Kasumi-1 (cell line): ENCODE data around the gene PARP12.

Experiments
- DNase-seq, 2 experiments: peaks; one replicate each; lab custom pipeline; 2025; lab: John Stamatoyannopoulos, UW

PARP12 gene

GRCh38 chr7:140015471-140015970 is 47.2 kb downstream of the PARP12 start:
- DNase-seq: no peak

- no peak for DNase-seq
These were observed 48.6 kb downstream of the PARP12 start for GRCh38 chr7:140014123-140014522.

DNA sequence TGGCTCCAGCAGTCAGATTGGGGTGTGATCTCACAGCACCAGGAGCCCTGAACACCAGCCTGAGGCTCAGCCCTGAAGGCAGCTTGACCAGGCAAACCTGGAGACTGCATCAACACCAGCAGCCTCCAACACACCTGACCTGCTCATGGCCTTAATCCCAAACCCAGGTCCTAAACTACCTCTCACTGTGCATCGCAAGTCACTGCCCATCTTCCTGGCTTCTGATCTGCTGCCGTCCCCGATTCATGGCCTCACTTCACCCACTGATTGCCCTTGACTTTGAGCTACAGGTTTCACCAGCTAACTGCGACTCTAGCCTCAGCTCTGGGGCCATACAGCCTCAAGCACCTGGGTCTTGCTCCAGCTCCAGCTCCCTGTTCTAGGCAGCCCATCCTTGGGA is 49.1 kb downstream of the PARP12 start:
- DNase-seq: no peak

DNA sequence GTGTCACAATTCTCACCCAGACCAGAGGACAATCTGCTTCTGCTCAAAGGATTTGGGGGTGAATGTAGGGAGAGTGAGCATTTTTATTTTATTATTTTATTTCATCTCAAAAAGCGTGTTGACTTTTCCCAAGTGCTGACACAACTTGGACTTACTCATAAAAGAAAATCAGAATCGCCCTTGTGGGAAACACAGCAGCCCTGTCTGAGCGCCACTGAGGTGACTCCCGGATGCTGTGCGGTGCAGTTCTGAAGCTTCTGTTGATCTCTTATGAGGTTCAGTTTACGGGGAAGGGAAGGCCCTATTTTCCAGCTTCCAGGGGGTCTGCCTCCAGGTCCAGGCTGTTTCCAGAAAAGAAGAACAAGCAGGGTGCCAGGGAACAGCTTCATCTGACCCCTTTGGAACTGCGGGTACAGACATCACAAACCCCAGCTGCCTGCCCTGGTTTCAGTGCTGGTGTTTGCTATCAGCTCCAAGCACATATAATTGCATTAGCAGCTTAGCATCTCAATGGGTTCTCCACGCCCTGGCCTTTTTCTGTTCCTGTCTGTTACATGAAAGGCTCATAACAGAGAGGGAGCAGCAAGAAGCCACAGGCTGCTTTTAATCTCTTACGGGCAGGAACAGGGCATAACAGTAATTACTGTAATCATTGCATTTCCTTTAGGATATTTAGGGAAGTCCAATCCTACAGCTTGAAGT is 52.4 kb downstream of the PARP12 start:
- no peak for DNase-seq

DNA sequence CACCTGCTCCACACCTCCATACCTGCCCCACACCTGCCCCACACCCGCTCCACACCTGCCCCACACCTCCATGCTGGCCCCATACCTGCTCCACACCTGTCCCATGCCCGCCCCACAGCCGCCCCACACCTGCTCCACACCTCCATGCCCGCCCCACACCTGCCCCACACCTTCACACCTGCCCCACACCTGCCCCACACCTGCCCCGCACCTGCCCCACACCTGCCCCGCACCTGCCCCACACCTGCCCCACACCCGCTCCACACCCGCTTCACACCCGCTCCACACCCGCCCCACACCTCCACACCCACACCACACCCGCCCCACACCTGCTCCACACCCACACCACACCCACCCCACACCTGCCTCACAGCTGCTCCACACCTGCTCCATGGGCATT is 53.0 kb downstream of the PARP12 start:
- DNase-seq: no peak

GRCh38 chr7:140008755-140009610 is 53.8 kb downstream of the PARP12 start:
- no peak for DNase-seq

- no peak for DNase-seq
These were observed 55.6 kb downstream of the PARP12 start for GRCh38 chr7:140007051-140007690.

GRCh38 chr7:140006600-140006999 is 56.2 kb downstream of the PARP12 start:
- DNase-seq: no peak

DNA sequence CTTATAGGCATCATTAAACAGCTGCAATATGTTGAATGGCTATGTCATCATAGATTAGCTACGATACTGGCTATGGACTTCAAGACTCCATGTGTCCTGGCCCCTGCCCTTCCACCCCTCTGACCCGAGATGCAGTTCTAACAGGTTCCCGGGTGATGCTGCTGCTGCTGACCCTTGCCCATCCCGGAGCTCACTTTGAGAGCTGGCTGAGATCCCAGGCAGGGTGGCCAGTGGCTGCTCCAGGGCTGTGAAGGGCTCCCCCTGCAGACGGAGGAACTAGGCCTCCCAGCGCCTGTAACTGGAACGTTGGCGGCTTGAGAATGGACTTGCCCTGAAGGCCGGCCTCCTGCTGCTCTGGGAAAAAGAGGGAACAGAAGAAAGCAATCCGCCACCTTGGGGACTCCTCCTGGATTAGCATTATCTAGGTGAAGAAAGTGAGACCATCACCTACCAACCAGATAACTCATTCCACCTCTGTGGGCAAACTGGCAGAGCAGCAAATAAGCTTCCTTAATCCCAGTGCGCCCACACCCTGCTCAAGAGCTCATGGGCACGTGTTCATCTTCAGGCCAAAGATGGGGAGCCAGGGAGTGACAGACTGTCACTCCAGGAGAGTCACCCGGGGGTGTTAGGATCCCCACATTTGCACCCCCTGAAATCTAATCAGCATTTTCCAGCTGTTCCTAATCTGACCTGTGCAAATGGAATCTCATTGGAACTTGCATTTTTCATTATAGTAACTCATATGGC is 56.8 kb downstream of the PARP12 start:
- peak; percentile 7 to 9 for DNase-seq

DNA sequence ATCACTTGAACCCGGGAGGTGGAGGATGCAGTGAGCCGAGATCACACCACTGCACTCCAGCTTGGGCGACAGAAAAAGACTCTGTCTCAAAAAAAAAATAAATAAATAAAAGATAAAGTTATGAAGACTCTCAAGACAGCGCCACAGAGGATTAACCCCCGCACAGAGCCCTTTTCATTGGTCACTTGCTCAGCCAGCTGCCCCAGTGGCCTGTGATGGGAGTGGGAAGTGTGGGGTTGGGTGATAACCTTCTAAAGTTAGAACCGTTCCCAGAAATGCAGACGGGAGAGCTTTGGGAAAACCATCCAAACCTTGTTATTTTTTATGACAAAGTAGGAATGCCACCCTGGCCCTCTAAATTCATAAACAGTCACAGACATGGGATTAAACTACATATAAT is 57.4 kb downstream of the PARP12 start:
- DNase-seq: no peak

- DNase-seq: no peak
These were observed 58.1 kb downstream of the PARP12 start for GRCh38 chr7:140004672-140005071.

DNA sequence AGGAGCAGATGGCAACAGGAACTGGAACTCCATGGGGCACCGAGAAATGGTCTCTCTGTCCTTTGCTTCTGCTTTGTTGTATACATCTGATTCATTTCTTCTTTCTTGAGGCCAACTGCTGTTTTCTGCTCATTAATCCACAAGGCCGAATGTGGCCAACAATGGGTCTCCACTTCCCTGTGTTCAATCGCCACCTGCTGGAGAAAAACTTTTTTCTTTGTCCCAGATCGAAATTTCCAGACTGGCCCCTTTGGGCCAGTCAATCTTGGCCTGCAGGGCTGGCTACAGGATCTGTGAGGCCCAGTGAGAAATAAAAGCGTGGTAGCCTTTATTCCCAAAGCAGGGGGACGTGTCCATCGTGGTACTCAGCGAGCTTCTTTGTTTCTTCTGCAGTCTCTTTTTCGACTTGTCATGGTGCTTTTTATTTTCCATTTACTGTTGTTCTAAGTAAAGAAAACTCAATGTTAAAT is 58.8 kb downstream of the PARP12 start:
- peak; percentile 66 to 73 for DNase-seq

DNA sequence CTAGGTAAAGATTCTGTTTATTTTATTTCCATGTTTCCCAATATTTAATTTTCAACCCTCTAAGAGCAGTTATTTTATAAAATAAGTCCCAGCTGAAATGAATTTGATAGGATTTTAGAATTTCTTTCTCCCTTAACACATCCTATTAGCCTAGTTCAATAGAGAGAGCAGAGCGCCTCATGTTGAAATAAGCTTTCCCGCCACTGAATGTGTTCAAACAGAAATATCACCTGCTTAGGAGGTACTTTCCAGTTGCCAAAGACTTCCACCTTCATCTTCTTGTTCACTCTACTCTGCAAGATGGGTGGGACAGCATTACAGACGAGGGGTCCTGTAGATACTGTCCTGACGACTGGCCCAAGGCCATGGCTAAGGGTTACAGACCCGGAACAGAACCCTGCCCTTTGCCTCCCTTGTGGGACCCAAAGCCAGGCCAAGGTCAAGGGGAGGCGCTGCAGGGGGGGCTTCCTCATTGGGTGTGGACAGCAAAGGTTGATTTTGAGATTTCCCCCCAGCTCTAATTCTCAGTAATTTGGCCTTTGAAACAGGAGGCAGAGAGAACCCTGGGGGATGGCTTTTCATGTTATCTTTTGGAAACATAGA is 62.0 kb downstream of the PARP12 start:
- DNase-seq: no peak

DNA sequence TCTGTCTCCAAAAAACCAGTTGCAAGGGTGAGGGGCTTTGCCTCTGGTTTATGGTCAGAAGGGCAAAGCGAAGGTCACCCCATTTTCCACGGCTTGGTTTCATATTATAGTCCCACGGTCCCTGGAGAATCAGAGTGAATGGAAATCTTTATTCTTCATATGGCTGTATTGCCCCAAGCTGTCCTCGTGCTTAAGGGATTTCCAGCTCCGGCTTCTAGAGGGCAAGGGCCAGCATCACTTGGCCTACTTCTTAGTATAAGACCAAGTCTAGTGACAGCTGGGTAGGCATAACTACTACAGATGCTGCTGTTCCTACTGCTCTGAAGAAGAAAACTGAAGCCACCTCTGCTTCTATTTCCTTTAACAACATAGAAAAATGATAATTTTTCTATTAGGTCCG is 63.2 kb downstream of the PARP12 start:
- DNase-seq: no peak

DNA sequence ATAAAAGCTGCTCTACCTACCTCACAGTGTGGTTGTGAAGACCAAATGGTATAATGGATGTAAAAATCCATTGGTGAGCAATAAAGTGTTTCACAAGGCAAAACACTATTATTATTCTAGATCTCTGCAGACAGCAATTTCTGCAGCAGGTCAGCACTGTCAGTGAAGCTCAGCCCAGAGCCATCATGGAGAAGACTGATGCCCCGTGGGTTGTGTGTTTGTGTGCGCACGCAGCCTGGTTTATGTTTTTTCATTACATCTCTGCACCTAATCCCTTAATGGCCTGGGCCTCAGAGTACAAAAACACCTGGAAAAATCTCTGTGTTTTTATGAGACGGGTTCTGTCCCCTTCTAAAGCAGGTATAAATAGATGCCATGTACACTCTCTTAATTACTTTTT is 64.2 kb downstream of the PARP12 start:
- DNase-seq: no peak

DNA sequence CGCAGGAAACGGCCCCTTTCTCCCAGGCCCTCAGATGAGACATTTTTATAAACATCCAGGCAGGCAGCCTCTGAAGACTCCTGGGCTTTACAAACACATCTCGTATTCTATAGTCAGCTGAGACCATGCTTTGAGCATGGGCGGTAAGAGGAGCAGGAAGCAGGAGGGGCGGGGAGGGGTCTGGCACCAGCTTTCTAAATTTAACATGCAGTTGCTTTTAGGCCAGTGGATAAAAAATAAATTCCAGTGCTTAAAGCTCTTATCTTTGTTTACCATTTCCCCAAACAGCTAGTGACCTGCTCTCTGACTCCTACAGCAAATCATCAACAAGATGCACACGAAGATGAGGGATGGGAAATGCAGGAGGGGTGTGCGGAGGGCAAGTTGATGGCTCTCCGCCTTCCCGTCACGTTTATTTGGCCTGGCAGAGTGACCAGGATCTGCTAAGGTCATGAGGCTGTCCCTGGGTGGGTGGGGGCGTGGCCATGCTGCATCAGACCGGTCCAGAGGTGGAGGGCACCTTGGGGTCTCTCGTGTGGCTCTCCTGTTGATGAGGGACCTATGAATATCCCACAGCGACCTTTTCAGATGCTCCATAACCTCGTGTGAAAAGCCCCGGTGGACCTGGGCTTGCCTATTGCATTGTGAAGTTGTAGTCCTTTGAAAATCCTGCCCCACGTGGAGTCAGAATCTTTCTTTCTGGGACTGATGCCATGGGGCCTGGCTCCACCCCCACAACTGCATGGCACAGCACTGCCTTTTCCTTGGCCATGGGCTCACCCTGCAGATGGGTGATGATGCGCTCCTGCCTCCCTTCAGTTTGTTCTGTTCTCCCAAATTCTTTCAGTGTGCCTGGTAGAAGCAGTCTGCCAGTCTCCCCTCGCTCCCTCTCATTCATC is 67.5 kb downstream of the PARP12 start:
- no peak for DNase-seq

DNA sequence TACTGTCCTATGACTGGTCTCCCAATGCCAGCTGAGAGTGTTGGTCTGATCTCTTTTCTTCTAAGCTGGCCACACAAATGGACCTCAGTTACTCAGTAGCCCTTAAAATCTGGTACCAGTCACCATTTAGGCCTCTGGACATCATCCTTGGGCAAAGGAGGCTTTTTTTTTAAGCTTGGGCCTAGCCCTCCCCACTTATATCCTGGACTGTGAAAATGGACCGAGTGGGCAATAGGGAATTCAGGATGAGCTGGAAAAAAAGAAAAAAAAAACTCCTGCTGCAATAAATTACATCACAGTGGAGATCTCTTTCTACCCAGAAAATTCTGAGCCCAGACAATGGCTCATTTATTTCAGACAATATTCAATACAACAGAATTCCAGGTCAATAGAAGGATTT is 68.4 kb downstream of the PARP12 start:
- DNase-seq: no peak

GRCh38 chr7:139993592-139993991 is 69.2 kb downstream of the PARP12 start:
- DNase-seq: no peak

- no peak for DNase-seq
These were observed 69.6 kb downstream of the PARP12 start for GRCh38 chr7:139993169-139993568.

- DNase-seq: peak; percentile 51 to 71
These were observed 70.3 kb downstream of the PARP12 start for GRCh38 chr7:139992353-139993044.
